IMR-90 (cell line): ENCODE data around the gene ZNF548.

Experiments
- BHLHE40 ChIP-seq: fragments of 150-350 bp; IDR thresholded peaks from 2 replicates; pipeline ENCODE4 v1.6.1; 2016; ENCODE audit warnings: mild to moderate bottlenecking, low read depth, low read length
- CTCF ChIP-seq: conservative IDR thresholded peaks from 2 replicates; pipeline ENCODE4 v1.5.1; 2012; ENCODE audit warnings: mild to moderate bottlenecking, low read depth, low read length, improper control_type of control experiment
- FOS ChIP-seq: fragments of 150-350 bp; IDR thresholded peaks from 2 replicates; pipeline ENCODE4 v1.6.1; 2016; ENCODE audit warnings: low read depth, low read length
- NFE2L2 ChIP-seq: fragments of 150-350 bp; IDR thresholded peaks from 2 replicates; pipeline ENCODE4 v1.6.1; 2016; ENCODE audit warnings: low read depth, mild to moderate bottlenecking, low read length
- POLR2A ChIP-seq: IDR thresholded peaks from 2 replicates; pipeline ENCODE4 v1.6.1; 2012; ENCODE audit warnings: mild to moderate bottlenecking, low read depth, low read length
- RAD21 ChIP-seq: IDR thresholded peaks from 2 replicates; pipeline ENCODE4 v1.6.1; 2012; ENCODE audit warnings: low read length, improper control_type of control experiment
- RCOR1 ChIP-seq: IDR thresholded peaks from 2 replicates; pipeline ENCODE4 v1.6.1; 2012; ENCODE audit warnings: mild to moderate bottlenecking, low read length, improper control_type of control experiment; ENCODE audit not compliant: insufficient replicate concordance
- RFX5 ChIP-seq: IDR thresholded peaks from 2 replicates; pipeline ENCODE4 v1.8.0; 2012; ENCODE audit warnings: low read depth, mild to moderate bottlenecking, low read length, moderate library complexity
- SMC3 ChIP-seq: fragments of 150-350 bp; IDR thresholded peaks from 2 replicates; pipeline ENCODE4 v1.6.1; 2016; ENCODE audit warnings: low read depth, mild to moderate bottlenecking, antibody characterized with exemption, low read length, moderate library complexity
- USF2 ChIP-seq: fragments of 150-350 bp; IDR thresholded peaks from 2 replicates; pipeline ENCODE4 v1.6.1; 2017; ENCODE audit warnings: mild to moderate bottlenecking, antibody characterized with exemption, low read length, low read depth

- no peak for TF ChIP-seq FOS
- no peak for TF ChIP-seq CTCF
- no peak for TF ChIP-seq NFE2L2
- no peak for TF ChIP-seq RAD21
- no peak for TF ChIP-seq RCOR1
- TF ChIP-seq USF2, result no peak
- no peak for TF ChIP-seq POLR2A
- no peak for TF ChIP-seq SMC3
- TF ChIP-seq RFX5, result no peak
- no peak for TF ChIP-seq BHLHE40
Measured at GRCh38 chr19:57380923-57381322, 8.7 kb upstream of the ZNF548 start.
